AG09319 (cell line): Measurements from ENCODE around the gene FAM83C.
"Not testable (repeated sequence)": the region's sequence is repeated elsewhere in the genome, so short reads cannot be mapped to it uniquely, and the experiment has no call there.

Experiments
- DNase-seq: peaks from one replicate; pipeline ENCODE4 v3.0.0-alpha.2; 2010; ENCODE audit warnings: low read depth; ENCODE audit errors: extremely low read depth
- CTCF ChIP-seq: IDR thresholded peaks from 2 replicates; pipeline ENCODE4 v1.5.1; 2011; ENCODE audit warnings: low read depth, mild to moderate bottlenecking, inconsistent platforms, low read length, moderate library complexity

The FAM83C gene

GRCh38 chr20:35253010-35253409 is 39.2 kb downstream of the FAM83C start:
- TF ChIP-seq CTCF = no peak
- DNase-seq = no peak

GRCh38 chr20:35252598-35252997 is 39.6 kb downstream of the FAM83C start:
- not testable (repeated sequence) for DNase-seq

DNA sequence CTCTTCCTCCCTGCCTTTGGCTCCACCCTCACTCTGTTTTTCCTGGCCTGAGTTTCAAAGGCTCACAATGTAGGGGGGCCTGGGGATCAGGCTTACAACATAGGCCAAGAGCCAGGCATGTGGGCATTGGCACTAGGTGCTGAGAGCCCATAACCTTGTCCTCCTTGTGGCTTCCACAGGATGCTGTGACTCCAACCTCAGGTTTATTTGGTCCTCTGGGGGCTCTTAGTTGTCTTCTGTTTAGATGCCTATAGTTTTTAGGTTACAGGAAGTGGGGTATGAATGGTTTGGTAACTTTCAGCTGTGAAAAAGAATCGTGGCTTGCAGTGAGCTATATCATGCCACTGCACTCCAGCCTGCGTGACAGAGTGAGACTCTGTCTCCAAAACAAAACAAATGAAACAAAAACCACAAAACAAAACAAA is 40.2 kb downstream of the FAM83C start:
- TF ChIP-seq CTCF = no peak
- no peak for DNase-seq

DNA sequence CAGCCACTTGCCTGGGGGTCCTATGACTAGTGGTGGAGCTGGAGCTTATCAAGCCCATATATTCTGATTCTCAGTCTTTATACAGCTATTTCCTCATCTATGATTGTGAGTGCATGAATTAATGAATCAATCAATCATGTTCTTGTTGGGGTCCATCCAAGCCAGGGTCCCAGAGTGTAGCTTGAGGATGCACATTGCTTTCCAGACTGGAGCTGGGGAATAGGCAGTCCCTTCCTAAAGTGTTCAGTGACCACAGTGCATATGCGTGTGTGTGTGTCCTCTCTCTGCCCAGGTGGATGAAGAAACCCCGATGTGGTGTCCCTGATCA is 40.6 kb downstream of the FAM83C start:
- TF ChIP-seq CTCF = no peak
- no peak for DNase-seq

GRCh38 chr20:35248641-35249475 is 43.4 kb downstream of the FAM83C start:
- DNase-seq = no peak
- no peak for TF ChIP-seq CTCF

DNA sequence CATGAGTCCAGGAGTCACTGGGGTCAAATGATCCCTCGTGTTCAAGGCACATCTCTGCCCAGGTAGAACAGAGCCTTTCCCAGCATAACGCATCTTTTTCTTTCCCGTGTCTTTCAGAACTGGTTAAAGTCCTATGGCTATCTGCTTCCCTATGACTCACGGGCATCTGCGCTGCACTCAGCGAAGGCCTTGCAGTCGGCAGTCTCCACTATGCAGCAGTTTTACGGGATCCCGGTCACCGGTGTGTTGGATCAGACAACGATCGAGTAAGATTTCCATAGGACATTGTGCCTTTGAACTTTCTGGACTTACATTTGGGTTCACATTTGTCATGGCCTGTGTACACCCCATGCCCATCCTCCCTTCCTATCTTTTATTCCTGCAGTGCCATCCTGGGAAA is 45.5 kb downstream of the FAM83C start:
- no peak for DNase-seq
- no peak for TF ChIP-seq CTCF

- no peak for TF ChIP-seq CTCF
- DNase-seq = no peak
Measured at GRCh38 chr20:35243986-35244385, 48.2 kb downstream of the FAM83C start.

GRCh38 chr20:35243317-35243716 is 48.9 kb downstream of the FAM83C start:
- DNase-seq = no peak
- TF ChIP-seq CTCF = no peak
